ENCODE measurements around the gene PSME2. TPM values are rescaled to one million over a fixed set of nuclear protein-coding genes. Genes with fewer than 3 reads are reported as not detected.

The PSME2 gene
- total and polyA plus RNA-seq, 12 donors = 107 to 752 (median 243) TPM

- H3K27ac ChIP-seq = no peak overlapping the region
- 90 to 94% (median 92%) methylated on average over 5 to 15 of the region's 15 CpGs for WGBS, 4 donors
- H3K27me3 ChIP-seq = no peaks in the 10 kb centered on the region
- peaks cover 0 to 84% of the 10 kb centered on the region in 2 donors for H3K36me3 ChIP-seq (replicated peaks in 1 of 2)
- H3K9me3 ChIP-seq (replicated peaks in 1 of 3) = no peaks in the 10 kb centered on the region
- TF ChIP-seq POLR2A (IDR thresholded peaks at IDR 0.05) = no peak
- TF ChIP-seq CTCF (IDR thresholded peaks at IDR 0.05) = no peak
- intact Hi-C loops (cut with DNase I) = no loop called here
- DNase-seq = no peak
- H3K4me3 ChIP-seq = no peak overlapping the region
- H3K4me1 ChIP-seq (replicated peaks in 1 of 2) = peaks cover 19 to 30% of the 10 kb centered on the region in 2 donors
These were observed 36.6 kb upstream of the PSME2 start for GRCh38 chr14:24183014-24183481.

GRCh38 chr14:24182110-24182882 is 35.9 kb upstream of the PSME2 start:
- Histone ChIP-seq H3K4me3 (no peak overlapping the region), H3K27me3 (no peaks in the 10 kb centered on the region), H3K36me3 (replicated peaks in 1 of 2) (peaks cover 0 to 90% of the 10 kb centered on the region in 2 donors), H3K27ac (no peak overlapping the region), H3K4me1 (replicated peaks in 1 of 2) (peaks cover 13 to 23% of the 10 kb centered on the region in 2 donors), H3K9me3 (replicated peaks in 1 of 3) (no peaks in the 10 kb centered on the region)
- WGBS, 4 donors = 78 to 90% (median 89%) methylated on average over 13 to 14 of the region's 14 CpGs
- DNase-seq = no peak
- intact Hi-C loops (cut with DNase I) = no loop called here
- TF ChIP-seq CTCF (IDR thresholded peaks at IDR 0.05) (no peak), POLR2A (IDR thresholded peaks at IDR 0.05) (no peak)

- no peak for DNase-seq
- H3K9me3 ChIP-seq (replicated peaks in 1 of 3) = no peaks in the 10 kb centered on the region
- TF ChIP-seq POLR2A (IDR thresholded peaks at IDR 0.05) = no peak
- no peak for TF ChIP-seq CTCF (IDR thresholded peaks at IDR 0.05)
- peaks cover 13 to 23% of the 10 kb centered on the region in 2 donors for H3K4me1 ChIP-seq (replicated peaks in 1 of 2)
- H3K27ac ChIP-seq = peak overlapping the region in 2 of 5 donors; percentile 17 to 92
- H3K27me3 ChIP-seq = no peaks in the 10 kb centered on the region
- 88 to 92% (median 91%) methylated on average over 9 to 19 of the region's 19 CpGs for WGBS, 4 donors
- H3K4me3 ChIP-seq = no peak overlapping the region
- peaks cover 0 to 98% of the 10 kb centered on the region in 2 donors for H3K36me3 ChIP-seq (replicated peaks in 1 of 2)
- intact Hi-C loops (cut with DNase I) = no loop called here
These were observed 35.1 kb upstream of the PSME2 start for GRCh38 chr14:24181371-24182077.
